Measurements from ENCODE around the gene DCDC2C.

Gene DCDC2C

DNA sequence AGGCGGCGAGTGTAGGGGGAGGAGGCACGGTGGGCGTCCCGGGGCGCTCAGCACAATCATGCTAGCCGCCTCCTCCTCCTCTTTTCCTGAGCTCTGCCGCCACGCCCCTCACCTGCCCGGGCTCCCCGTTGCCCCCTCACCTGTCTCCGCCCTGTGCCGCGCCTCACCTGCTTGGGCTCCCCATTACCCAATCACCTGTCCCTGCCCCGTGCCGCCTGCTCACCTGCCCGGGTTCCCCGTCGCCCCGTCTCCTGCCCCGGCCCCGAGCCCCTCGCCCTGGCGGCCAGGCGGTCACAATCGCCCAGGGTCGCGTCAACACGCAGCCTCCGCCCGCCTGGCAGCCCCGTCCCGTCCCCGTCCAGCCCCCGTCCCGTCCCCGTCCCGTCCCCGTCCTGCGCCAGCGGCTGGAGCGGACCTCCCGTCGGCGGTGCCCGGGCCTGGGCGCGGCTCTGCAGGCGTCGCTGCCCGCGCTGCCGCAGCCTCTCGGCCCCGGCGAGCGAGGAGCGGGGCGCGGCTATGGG is at the start of gene DCDC2C:
TSS of gene DCDC2C (plus strand) at position 340 of the 521 bp plus-strand sequence. CDS start at position 517, 177 bp downstream.
- TF ChIP-seq, protein P1, sequence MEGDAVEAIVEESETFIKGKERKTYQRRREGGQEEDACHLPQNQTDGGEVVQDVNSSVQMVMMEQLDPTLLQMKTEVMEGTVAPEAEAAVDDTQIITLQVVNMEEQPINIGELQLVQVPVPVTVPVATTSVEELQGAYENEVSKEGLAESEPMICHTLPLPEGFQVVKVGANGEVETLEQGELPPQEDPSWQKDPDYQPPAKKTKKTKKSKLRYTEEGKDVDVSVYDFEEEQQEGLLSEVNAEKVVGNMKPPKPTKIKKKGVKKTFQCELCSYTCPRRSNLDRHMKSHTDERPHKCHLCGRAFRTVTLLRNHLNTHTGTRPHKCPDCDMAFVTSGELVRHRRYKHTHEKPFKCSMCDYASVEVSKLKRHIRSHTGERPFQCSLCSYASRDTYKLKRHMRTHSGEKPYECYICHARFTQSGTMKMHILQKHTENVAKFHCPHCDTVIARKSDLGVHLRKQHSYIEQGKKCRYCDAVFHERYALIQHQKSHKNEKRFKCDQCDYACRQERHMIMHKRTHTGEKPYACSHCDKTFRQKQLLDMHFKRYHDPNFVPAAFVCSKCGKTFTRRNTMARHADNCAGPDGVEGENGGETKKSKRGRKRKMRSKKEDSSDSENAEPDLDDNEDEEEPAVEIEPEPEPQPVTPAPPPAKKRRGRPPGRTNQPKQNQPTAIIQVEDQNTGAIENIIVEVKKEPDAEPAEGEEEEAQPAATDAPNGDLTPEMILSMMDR (IDR thresholded peaks at IDR 0.05; ENCODE audit: extremely low read depth, missing control alignments), result no peak

DNA sequence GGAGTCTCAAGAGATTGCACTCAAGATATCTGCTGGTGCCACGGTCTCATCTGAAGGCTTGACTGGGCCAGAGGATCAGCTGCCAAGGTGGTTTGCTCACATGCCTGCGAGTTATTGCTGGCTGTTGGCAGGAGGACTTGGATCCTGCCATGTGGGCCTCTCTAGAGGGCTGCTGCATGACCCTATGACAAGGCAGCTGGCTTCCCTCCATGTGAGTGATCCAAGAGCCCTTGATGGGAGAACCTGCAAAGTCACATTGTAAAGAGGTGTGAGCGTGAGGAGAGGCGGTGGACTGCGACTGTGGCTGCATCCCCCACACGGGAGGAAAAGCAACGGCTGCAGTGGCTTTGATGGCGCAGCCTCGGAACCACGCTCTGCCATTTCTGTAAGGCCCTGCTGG is 49.4 kb upstream of the DCDC2C start:
- TF ChIP-seq, protein P1 (IDR thresholded peaks at IDR 0.05; ENCODE audit: extremely low read depth, missing control alignments), result no peak
- DNase-seq (ENCODE audit: low spot score), result no peak

More for the DNA sequence above, at the start of gene DCDC2C:
- no peak for DNase-seq (ENCODE audit: low spot score)

DNA sequence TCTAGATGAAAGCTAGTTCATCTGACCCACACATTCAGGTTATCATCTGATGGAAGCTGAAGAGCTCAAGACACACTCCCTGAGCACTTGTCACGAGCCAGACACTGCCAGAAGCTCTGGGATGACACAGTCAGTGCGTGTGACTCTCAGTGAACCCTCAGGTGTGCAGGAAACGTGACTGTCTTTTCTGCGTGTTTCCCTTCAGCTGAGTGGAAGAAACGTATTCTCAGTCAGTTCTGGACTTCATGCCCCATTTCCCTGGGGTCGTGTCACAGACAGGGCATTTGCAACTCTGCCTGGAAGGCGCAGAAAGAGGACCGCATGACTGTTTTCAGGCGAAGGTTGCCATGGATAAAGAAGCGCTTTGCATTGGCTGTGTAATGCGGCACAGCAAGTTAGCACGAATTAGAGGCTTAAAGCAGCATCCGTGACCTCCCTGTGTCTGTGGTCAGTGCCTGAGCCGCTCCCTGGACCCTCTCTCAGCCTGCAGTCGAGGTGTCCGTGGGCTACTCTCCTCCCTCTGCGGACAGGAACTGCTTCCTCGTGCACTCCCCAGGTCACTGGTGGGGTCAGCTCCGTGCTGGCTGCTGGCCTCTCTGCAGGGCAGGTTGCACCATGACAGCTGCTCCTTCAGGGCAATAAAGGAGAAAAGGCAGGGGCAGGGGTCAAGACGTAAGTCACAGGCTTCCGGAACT is 48.7 kb upstream of the DCDC2C start:
- DNase-seq (ENCODE audit: low spot score), result no peak
- TF ChIP-seq, protein P1 (IDR thresholded peaks at IDR 0.05; ENCODE audit: extremely low read depth, missing control alignments), result no peak

DNA sequence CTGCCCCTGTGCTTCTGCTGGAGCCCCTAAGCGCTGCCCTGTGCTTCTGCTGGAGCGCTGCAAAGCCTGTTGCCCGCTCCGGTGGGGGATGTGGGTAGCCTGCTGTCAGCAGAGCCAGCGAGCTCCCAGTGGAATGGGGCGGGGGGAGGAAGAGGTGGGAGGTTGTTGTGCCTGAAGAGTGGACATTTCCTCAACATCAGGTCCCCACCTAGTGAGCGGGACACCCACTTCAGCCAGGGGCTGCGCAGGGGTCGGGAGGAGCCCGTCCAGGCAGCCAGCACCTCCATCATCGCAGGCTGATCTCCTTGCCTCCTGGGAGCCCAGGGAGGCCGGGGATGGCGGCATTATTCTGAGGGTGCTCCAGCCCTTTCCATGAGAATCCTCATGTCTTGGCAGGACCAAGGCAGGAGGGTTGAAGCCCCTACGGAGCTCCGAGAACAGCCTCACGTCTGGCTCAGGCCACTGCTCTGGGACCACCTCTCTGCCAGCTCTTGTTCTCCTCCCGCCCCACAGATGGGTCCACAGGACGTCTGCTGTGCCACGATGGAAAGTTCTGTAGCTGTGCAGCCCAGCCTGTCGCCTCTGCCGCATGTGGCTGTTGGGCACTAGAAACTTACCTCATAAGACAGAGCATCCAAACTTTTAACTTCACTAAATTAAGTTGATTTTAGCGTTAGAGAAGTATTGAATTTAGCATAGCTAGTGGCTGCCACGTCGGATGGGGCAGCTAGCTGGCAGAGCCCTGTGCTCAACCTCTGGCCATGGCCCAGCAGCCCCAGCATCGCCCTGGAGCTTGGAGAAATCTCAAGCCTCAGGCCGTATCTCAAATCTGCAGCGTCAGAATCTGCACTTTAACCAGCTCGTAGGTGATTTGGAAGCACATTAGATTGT is 47.3 kb upstream of the DCDC2C start:
- TF ChIP-seq, protein P1 (IDR thresholded peaks at IDR 0.05; ENCODE audit: extremely low read depth, missing control alignments), result no peak
- no peak for DNase-seq (ENCODE audit: low spot score)

- TF ChIP-seq, protein P1 (IDR thresholded peaks at IDR 0.05; ENCODE audit: extremely low read depth, missing control alignments), result peak; percentile 4
- no peak for DNase-seq (ENCODE audit: low spot score)
These were observed 46.3 kb upstream of the DCDC2C start for GRCh38 chr2:3656762-3657721.

- DNase-seq (ENCODE audit: low spot score), result no peak
- TF ChIP-seq, protein P1 (IDR thresholded peaks at IDR 0.05; ENCODE audit: extremely low read depth, missing control alignments), result no peak
These were observed 45.5 kb upstream of the DCDC2C start, which contains the start of gene ALLC for GRCh38 chr2:3657881-3658280. Gene ALLC, plus strand, starts transcription at chr2:3658200. Its CDS starts 12,958 bp downstream, at chr2:3671158.
